ENCODE results near the gene BCL7C. TPM values are rescaled to one million over a fixed set of nuclear protein-coding genes. Genes with fewer than 3 reads are reported as not detected.

Gene BCL7C
- total RNA-seq, 2 experiments from 2014 or later = 27.8 to 29.8 TPM

DNA sequence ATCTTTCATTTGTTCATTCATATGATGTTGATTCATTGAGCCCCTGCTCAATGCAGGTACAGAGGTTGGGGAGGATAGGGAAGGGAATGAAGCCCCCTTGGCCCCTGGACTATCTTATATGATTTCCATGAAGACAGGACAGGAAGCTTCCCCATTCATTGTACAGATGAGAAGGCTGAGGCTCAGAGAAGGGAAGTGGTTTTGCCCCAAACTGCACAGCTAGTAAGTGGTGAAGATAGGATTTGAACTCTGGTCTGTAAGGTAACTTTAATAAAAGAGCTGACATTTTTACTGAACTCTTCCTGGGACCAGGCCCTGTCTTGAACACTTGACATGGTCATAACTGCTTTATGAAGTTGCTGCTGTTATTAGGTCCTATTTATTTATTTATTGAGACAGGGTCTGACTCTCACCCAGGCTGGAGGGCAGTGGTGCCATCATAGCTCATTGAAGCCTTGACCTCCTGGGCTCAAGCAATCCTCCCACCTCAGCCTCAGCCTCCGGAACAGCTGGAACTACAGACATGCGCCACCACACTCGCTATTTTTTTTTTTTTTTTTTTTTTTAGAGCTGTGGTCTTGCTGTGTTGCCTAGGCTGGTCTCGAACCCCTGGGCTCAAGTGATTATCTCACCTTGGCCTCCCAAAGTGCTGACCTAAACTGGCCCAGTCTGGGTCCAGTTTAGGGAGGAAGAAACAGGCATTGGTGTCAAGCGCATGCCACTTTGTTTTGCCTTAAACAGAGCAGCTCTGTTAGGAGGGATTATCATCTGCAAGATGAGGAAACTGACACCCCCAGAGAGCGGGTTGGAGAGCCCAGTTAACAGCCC lies 7.5 kb upstream of the BCL7C start:
- POLR2A ChIA-PET = interaction anchor here (0.6 to 2.6 kb wide), 9 partner anchors 9 to 922 kb away, joined by 3 to 9 read pairs (median 4); partner anchors contain the start of genes BCL7C and PHKG2
- CTCF ChIA-PET = interaction anchor here (0.8 to 2.8 kb wide), 16 partner anchors 10 to 214 kb away, joined by 3 to 46 read pairs (median 4); partner anchors contain the start of gene BCL7C

DNA sequence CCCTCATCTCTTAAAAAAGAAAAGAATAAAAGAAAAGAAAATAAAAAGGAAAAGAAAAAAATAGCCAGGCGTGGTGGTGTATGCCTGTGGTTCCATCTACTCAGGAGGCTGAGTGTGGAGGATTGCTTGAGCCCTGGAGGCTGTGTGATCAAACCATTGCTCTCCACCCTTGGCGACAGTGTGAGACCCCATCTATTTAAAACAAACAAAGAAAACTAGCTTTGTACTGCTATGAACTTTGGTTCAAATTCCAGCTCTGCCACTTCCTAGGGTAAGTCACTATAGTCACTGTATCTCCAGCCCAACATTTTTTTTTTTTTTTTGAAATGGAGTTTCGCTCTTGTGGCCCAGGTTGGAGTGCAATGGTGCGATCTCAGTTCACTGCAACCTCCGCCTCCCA lies 6.7 kb upstream of the BCL7C start:
- ChIA-PET CTCF (interaction anchor here (1.2 to 2.8 kb wide), 5 partner anchors 9 to 88 kb away, joined by 3 to 46 read pairs (median 14); partner anchors contain the start of gene BCL7C), POLR2A (interaction anchor here (2.6 kb wide), 1 partner anchor 26 kb away, joined by 9 read pairs; no protein-coding TSS in a partner anchor)

DNA sequence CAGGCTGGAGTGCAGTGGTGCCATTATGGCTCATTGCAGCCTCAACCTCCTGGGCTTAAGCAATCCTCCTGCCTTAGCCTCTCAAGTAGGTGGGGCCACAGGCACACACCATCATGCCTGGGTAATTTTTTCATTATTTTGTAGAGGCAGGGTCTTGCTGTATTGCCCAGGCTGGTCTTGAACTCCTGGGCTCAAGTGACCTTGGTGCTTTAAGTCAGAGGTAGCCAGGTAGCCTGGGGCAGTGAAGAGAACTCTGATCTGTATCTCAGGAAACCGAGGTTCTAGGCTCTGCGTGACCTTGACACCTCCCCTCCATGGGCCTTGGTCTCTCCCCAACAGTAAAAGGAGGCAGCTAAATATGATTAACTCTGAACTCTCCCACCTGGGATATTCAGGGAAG lies 5.9 kb upstream of the BCL7C start:
- ChIA-PET POLR2A (no interaction called here), CTCF (interaction anchor here (0.5 kb wide), 1 partner anchor 56 kb away, joined by 3 read pairs; no protein-coding TSS in a partner anchor)

DNA sequence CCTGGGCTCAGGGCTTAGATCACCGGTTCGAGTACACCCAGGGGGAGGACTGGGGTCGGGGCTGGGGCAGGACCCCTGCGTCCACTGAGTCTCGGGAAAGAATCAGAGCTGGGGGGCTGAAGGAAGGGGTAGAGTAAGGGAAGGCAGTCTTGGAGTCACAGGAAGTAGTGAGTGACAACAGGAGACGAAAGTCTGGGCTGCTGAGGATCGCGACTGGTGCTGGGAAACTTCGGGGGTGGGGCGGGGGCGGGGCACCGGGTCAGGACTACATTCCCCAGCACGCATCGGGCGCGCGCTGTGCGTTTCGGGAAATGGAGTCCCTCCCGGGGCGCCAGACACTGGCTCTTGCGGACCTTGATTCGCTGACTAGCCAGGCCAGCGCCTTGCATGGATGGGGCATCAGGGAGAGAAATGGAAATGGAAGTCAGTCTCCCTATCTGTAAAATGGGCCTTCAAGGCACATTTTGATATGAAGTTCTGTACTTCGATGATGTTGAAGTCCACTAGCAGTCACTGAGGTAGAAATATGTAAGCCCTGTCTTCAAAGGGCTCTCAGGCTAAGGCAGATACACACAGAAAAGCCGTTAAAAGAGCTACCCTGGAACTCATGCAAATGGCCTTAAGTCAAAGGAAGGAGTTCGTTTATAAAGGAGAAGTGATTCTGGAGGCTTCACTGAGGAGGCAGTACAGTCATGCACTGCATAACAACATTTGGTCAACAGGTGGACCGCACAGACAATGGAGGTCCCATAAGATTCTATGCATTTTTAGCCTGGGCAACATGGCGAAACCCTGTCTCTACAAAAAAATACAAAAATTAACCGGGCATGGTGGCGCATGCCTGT lies 3.2 kb upstream of the BCL7C start:
- ChIA-PET CTCF (interaction anchor here (0.7 to 1.2 kb wide), 2 partner anchors 55 to 82 kb away, joined by 3 to 4 read pairs; no protein-coding TSS in a partner anchor), POLR2A (no interaction called here)

DNA sequence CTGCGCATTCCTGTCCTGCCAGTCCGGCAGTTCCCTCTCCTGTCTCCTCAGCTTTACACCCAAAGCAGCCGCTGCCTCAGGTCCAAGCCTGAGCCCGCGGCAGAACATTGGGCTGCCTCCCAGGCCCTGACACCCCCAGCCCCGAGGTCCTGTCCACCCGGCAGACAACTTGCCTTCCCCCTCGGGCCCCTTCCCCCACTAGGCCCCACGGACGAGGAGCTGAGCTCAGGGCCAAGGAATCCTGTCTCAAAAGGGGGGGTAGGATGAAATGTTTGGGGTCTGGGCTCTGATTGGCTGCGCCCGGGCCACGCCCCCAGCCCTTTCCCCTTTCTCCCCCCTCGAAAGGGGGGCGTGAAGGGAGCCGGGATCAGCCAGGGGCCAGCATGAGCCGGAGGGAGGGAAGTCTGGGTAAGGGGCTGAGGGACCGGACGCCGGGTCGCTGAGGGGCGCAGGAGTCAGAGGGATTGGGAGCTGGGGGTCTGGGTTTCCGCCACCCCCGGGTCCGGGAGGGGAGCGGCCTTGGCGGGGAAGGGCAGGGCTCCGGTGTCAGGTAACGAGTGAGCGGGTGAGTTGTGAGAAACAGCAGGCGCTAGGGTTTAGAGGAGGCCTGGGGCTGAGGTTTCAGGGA lies 2.5 kb upstream of the BCL7C start, which contains the start of gene CTF1:
TSS of gene CTF1 (plus strand) at position 354 of the 628 bp plus-strand sequence. CDS start at position 384, 30 bp downstream.
- POLR2A ChIA-PET = interaction anchor here (0.6 kb wide), 1 partner anchor 173 kb away, joined by 3 read pairs; no protein-coding TSS in a partner anchor
- CTCF ChIA-PET = interaction anchor here (1.5 kb wide), 1 partner anchor 52 kb away, joined by 5 read pairs; no protein-coding TSS in a partner anchor

DNA sequence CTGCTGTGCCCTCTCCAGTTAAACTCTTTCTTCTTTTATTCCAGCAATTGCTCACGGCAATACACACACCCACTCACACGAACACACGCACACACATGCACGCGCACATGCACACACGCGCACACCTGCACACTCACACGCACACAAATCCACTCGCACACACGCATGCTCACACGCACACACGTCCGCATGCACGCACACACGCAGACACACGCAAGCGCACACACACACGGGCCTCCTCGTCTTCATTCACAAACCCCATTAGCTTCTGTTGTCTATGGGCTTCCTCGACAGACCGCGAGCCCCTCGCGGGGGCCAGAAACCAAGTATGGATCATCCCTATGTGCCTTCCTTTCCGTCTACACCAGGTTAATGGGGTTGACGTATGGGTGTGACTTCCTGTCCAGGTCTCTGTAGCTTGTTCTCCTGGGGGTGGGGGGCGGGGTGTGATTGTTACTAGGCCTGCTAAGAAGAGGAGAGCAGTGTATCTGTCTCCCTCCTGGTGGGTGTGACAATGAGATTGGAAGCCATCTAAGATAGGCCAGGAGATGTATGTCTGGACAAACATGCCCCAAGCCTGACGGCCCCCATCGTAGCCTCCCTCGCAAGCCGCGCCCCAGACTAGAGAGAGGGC lies 1.9 kb upstream of the BCL7C start:
- ChIA-PET POLR2A (interaction anchor here (0.6 kb wide), 2 partner anchors 74 to 174 kb away, joined by 3 read pairs; no protein-coding TSS in a partner anchor), CTCF (interaction anchor here (0.6 to 1.5 kb wide), 2 partner anchors 51 to 160 kb away, joined by 4 to 5 read pairs; no protein-coding TSS in a partner anchor)

DNA sequence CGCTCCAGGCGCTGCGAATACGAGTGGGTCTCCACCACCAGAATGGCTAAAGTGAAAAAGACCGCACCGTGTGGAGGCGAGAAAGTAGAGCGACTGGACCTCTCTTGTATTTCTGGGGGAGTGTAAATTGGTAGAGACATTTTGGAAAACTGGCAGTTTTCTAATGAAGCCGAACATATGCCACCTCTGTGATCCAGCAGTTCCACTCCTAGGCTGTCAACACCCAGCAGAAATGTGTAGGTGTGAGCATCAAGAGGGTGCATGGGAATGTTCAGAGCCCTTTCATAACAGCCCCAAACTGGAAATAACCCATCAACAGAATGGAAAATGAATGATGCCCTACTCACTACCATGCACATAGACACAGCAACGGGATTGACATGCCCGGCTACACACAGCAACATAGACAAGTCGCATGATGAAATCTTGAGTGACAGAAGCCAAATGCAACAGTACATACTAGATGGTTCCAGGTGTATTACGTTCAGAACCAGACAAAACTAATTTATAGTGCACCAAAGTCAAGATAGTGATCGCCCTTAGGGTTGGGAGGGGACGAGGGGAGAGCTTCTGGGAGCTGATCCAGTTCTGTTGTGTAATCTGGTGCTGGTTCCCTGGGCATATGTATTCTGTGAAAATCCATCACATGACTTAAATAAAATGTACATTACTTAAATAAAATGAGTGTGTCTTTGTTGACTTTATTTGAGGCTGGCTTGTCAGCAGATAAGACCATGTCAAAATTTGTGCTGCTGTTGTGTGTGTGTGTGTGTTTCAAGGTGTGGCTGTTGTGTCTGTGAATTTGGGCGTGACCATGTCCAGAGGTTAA lies 877 bp upstream of the BCL7C start:
- CTCF ChIA-PET = interaction anchor here (0.6 to 1.5 kb wide), 2 partner anchors 50 to 161 kb away, joined by 4 to 5 read pairs; no protein-coding TSS in a partner anchor
- POLR2A ChIA-PET = no interaction called here

DNA sequence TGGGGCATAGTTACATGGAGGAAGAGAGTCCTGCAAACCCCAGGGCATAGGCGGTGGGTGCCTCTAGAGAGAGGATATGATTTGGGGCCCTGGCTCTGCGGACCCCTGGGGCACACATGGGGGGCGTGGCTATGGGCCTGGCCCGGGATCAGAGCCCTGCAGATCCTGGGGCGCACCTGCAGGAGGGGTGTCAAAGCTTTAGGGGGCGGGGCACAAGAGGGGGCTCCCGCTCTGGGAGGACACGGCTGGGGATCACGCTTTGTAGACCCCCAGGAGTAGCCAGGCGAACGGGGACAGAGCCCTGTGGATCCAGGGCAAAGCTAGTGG lies 497 bp downstream of the BCL7C start:
- CTCF ChIA-PET = interaction anchor here (1.9 to 5.4 kb wide), 3 partner anchors 8 to 48 kb away, joined by 5 to 26 read pairs (median 24); no protein-coding TSS in a partner anchor
- POLR2A ChIA-PET = interaction anchor here (1.6 to 2.1 kb wide), 2 partner anchors 9 to 19 kb away, joined by 4 to 7 read pairs; no protein-coding TSS in a partner anchor

DNA sequence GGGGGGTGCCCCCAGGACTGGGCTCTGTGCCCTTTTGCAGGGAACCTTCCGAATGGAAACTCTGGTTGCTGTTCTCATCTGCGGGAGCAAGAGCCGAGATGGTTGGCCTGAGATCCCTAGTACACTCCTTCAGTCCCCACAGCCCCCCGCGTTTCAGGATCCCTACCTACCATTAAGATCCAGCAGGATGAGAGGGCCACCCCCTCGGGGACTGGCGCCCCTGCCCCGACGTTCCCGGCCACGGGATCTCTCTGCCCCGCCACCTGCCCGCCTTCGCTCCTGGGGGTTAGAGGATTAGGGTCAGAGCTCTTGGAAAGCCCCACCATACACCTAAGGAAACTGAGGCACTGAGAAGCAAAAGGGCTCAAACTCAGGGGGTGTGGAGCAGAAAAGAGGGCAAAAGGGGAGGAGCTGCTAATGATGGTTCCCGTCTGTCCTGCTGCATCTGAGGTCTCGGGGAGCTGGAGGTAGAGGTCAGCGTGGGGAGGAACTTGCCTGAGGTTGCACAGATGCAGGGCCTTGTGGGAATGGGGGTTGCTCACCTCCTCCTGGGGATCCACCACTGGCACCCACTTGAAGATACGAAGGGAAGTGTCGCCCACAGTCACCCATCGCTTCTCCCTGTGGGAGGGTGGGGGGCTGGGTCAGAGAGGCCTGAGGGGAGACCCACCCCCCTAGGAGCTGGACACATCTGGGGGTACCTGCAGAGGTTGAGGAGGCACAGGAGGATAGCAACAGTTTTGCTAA lies 1.0 kb downstream of the BCL7C start:
- CTCF ChIA-PET = interaction anchor here (0.7 to 5.4 kb wide), 4 partner anchors 9 to 48 kb away, joined by 4 to 26 read pairs (median 14); no protein-coding TSS in a partner anchor
- POLR2A ChIA-PET = interaction anchor here (1.2 to 2.1 kb wide), 3 partner anchors 9 to 48 kb away, joined by 4 to 10 read pairs (median 7); no protein-coding TSS in a partner anchor

DNA sequence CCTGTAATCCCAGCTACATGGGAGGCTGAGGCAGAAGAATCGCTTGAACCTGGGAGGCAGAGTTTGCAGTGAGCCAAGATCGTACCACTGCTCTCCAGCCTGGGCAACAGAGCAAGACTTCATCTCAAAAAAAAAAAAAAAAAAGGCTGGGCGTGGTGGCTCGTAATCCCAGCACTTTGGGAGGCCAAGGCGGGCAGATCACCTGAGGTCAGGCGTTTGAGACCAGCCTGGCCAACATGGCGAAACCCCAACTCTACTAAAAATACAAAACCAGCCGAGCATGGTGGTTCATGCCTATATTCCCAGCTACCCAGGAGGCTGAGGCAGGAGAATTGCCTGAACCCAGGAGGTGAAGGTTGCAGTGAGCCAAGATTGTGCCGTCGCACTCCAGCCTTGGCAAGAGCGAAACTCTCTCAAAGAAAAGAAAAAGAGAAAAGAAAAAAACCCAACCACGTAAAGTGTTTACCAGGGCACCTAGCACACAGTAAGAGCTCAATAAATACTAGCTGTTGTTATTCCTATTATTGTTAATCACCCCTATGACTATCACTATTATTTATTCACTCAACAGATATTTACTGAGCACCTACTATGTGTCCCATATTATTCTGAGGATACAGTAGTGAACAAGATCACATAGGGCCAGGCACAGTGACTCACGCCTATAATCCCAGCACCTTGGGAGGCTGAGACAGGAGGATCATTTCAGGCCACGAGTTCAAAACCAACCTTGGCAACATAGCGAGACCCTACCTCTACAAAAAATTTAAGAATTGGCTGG lies 2.6 kb downstream of the BCL7C start:
- CTCF ChIA-PET = interaction anchor here (0.6 to 5.4 kb wide), 3 partner anchors 10 to 46 kb away, joined by 3 to 26 read pairs (median 24); no protein-coding TSS in a partner anchor
- POLR2A ChIA-PET = interaction anchor here (0.5 kb wide), 1 partner anchor 17 kb away, joined by 4 read pairs; no protein-coding TSS in a partner anchor

DNA sequence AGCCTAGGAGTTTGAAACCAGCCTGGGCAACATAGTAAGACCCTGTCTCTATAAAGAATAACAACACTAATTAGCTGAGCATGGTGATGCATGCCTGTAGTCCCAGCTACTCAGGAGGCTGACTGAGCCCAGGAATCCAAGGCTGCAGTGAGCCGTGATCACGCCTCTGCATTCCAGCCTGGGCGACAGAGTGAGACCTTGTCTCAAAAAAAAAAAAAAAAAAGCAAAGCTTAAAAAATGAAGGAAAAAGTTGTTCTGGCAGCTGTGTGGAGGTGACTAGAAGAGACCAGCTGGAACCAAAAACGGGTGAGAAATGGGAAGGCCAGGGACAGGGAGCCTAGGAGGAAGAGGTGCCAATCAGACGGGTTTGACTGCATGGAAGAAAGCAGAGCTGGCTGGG lies 4.2 kb downstream of the BCL7C start:
- ChIA-PET CTCF (interaction anchor here (4.7 to 5.4 kb wide), 2 partner anchors 12 to 44 kb away, joined by 24 to 26 read pairs; no protein-coding TSS in a partner anchor), POLR2A (interaction anchor here (0.6 kb wide), 1 partner anchor 271 kb away, joined by 3 read pairs; no protein-coding TSS in a partner anchor)

DNA sequence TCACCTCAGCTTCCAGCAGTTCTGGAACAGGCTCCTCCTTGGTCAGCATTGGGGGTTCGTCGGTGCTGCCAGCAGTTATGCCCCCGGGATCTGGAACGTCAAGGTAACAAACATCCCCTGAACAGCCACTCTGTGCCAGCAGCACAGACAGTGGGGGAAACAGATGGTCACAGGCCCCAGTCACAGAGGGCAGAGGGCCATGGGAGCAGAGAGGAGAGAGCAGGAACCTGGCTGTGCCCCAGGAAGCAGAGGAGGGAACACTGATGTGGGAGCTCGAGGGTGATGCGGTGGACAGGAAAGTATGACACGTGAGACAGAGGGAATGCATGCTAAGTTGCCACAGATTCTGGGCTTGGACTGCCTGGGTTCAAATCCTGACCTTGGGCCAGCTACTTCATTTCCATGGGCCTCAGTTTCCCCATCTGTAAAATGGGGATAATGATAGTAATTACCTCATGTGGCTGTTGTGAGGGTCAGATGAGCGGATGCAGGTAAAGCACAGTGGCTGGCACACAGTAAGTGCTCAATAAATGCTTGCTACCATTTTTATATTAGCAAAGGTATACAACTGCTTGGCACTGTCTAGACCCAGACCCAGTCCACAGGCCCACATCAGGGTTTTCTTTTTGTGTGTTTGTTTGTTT lies 4.9 kb downstream of the BCL7C start:
- ChIA-PET POLR2A (no interaction called here), CTCF (interaction anchor here (3.1 to 5.4 kb wide), 2 partner anchors 13 to 45 kb away, joined by 12 to 26 read pairs; no protein-coding TSS in a partner anchor)

DNA sequence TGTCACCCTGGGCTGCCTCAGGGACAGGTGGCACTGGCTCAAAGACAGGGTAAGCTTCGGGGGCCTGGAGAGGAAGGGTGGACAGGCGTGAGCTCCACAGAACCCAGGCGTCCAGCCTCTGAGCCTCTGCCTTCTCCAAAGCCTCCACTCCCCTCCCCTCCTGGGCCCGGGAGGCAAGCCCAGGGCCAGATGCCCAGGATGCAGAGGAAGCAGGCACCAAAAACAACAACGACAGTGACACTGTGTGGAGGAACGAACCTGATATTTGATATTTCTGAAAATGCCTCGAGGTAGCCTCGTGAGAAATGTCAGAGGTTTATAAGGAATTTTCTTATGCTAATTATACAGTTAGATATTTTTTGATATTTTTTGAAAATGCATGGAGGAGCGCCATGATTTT lies 6.0 kb downstream of the BCL7C start:
- ChIA-PET CTCF (interaction anchor here (3.1 kb wide), 1 partner anchor 44 kb away, joined by 12 read pairs; no protein-coding TSS in a partner anchor), POLR2A (no interaction called here)

DNA sequence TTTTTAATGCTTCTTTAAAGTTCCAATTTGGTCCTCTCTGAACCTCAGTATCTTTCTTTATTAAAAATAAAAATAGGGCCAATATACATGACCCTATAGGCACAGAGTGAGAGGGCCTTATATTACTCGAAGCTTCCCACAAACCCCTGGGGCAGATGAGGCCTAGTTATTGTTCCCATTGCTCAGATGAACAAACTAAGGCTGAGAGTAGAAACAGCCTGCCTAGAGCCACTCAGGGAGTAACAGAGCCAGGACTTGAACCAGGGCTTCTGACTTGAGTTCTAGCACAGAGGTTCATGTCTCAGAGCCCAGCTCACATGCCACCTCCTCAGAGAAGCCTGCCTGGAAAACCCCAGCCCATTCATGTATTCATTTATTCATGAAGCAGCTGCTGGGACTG lies 7.7 kb downstream of the BCL7C start:
- ChIA-PET POLR2A (interaction anchor here (0.6 kb wide), 1 partner anchor 70 kb away, joined by 3 read pairs; no protein-coding TSS in a partner anchor), CTCF (interaction anchor here (1.4 to 3.1 kb wide), 2 partner anchors 16 to 42 kb away, joined by 3 to 12 read pairs; no protein-coding TSS in a partner anchor)

DNA sequence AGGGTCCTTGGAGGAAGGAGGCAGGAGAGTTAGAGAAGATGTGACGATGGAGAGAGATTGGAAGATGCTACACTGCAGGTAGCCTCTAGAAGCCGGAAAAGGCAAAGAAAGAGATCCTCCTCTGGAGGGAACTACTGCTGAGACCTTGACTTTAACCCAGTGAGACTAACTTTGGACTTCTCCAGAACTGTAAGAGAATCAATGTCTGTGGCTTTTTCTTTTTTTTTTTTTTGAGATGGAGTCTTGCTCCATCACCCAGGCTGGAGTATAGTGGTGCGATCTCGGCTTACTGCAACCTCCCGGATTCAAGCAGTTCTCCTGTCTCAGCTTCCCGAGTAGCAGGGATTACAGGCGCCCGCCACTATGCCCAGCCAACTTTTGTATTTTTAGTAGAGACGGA lies 8.7 kb downstream of the BCL7C start:
- POLR2A ChIA-PET = no interaction called here
- CTCF ChIA-PET = interaction anchor here (1.1 to 1.4 kb wide), 2 partner anchors 12 to 17 kb away, joined by 3 read pairs; no protein-coding TSS in a partner anchor

All from activated CD8-positive, alpha-beta memory T cell treated with anti-CD3 and anti-CD28 coated beads for 36 hours (primary cell).